Stimulated activated naive CD8-positive, alpha-beta T cell treated with anti-CD3 and anti-CD28 coated beads, Interleukin-15, amount 100 ng/mL, for 72 hours (primary cell): ENCODE measurements around the gene IL7R.
A peak's percentile ranks its signal among the peaks of the same experiment; 100 is the strongest.
"Not testable (repeated sequence)": the region's sequence is repeated elsewhere in the genome, so short reads cannot be mapped to it uniquely, and the experiment has no call there.

Experiments
- ATAC-seq: fragments of 150-1000 bp; cut with Tn5 transposase; 2 replicates; pipeline ENCODE4 v1.10.0; 2021; ENCODE audit warnings: mild to moderate bottlenecking, moderate library complexity
- DNase-seq, 2 donors: peaks; one replicate each; pipeline ENCODE4 v3.0.0; 2021 to 2022
- H3K27ac Mint-ChIP-seq, 2 donors: one replicate each; pipeline ENCODE4 v1.8.0; 2022; ENCODE audit warnings: mild to moderate bottlenecking in 2 of 2, mixed read lengths in 2 of 2, moderate library complexity in 2 of 2
- H3K27me3 Mint-ChIP-seq: one replicate; pipeline ENCODE4 v1.8.0; 2022; ENCODE audit warnings: mixed read lengths
- H3K4me1 Mint-ChIP-seq: one replicate; pipeline ENCODE4 v1.8.0; 2022; ENCODE audit warnings: mild to moderate bottlenecking, mixed read lengths
- H3K4me3 Mint-ChIP-seq, 2 donors: one replicate each; pipeline ENCODE4 v1.8.0; 2022; ENCODE audit warnings: mild to moderate bottlenecking in 2 of 2, mixed read lengths in 2 of 2, moderate library complexity in 1 of 2
- H3K9me3 Mint-ChIP-seq, 2 donors: one replicate each; pipeline ENCODE4 v1.8.0; 2022; ENCODE audit warnings: mixed read lengths in 2 of 2

IL7R gene

DNA sequence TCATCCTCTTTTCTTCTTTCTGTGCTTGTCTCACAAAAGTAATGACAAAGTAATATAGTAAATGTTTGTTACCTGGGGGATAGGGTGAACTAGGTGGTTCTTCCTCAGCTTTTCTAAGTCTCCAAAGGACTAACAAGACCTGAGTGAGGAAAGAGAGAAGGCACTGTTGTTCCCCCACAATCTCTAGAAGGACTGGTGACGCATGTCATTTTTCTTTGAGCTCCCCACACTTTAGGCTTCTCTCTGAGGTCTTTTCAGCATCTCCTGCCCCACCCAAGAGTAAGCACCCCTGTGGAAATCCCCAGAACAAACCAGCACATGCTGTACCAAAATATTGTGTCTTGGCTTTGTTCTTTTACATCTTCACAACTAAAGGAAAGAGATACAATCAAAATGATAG, 2.4 kb upstream of the IL7R start:
- peak; percentile 70 for ATAC-seq

DNA sequence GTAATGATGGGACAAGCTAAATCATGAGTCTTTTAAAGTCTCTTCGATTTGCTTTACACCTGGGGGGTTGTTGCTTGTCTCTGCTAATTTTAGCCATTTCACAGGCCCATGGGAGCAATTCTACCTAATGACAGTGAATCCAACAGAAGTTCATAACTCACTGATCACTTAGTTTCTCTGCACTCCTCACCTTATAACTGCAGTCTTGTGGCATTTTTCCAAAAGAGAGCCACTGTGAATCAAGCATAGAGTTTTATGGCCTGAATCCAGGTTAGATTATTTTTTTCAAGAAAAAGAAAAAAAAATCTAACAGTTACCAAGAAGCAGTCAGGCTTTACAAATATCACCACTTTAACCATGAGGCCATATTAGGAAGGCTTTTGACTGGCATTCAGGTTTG, 1.5 kb upstream of the IL7R start:
- DNase-seq (no peak), ATAC-seq (no peak)
- Mint-ChIP-seq H3K4me3 (peak overlapping the region; percentile 70 to 80), H3K27me3 (no peaks in the 10 kb centered on the region), H3K4me1 (peaks cover 45% of the 10 kb centered on the region), H3K27ac (peak overlapping the region; percentile 93 to 99), H3K9me3 (peaks cover 0 to 5% of the 10 kb centered on the region in 2 donors)

More for the DNA sequence above, 2.4 kb upstream of the IL7R start:
- Mint-ChIP-seq H3K27ac (peak overlapping the region; percentile 93 to 99), H3K4me3 (peak overlapping the region; percentile 70 to 80), H3K9me3 (peaks cover 0 to 5% of the 10 kb centered on the region in 2 donors), H3K27me3 (no peaks in the 10 kb centered on the region), H3K4me1 (peaks cover 49% of the 10 kb centered on the region)
- DNase-seq = peak; percentile 69 to 85

DNA sequence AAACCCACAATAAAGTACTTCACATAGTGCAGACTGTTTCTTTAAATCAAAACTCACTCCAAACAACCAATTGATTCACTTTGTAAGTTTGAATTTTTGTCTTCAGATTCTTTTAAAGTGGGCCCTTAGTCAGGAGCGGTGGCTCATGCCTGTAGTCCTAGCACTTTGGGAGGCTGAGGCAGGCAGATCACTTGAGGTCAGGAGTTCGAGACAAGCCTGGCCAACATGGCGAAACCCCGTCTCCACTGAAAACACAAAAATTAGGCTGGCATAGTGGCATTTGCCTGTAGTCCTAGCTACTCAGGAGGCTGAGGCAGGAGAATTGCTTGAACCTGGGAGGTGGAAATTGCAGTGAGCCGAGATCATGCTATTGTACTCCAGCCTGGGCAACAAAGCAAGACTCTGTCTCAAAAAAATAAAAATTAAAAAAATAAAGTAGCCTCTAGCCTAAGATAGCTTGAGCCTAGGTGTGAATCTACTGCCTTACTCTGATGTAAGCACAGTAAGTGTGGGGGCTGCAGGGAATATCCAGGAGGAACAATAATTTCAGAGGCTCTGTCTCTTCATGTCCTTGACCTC, 416 bp upstream of the IL7R start:
- peak overlapping the region; percentile 55 to 81 for H3K27ac Mint-ChIP-seq

DNA sequence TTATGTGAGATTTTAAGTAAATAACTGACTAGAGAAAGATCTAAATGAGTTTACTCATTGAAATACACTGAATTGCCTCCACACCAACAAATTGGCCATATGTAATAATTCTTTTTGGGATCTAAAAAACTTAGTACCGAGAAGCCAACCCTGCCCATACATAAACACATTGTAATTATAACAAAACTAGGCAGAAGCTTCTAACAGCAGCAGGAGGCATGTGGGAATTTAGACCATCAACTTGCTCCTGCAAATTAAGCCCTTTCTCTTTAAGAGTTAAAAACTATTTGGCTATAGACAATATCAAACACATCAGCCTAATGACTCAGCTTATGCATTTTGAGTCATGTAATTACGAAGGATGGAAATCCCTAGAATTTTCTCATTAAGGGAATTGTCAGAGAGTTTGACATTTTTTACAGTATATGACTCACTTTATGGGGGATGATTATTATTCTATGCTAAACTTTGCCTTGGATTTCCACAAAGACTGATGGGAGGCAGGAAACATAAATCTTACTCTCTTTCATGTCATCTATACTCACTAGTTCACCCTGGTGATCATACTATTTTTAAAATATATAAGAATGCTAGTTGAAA, 1.0 kb downstream of the IL7R start:
- H3K9me3 Mint-ChIP-seq = no peaks in the 10 kb centered on the region
- peaks cover 48% of the 10 kb centered on the region for H3K4me1 Mint-ChIP-seq
- H3K27me3 Mint-ChIP-seq = no peaks in the 10 kb centered on the region
- peak overlapping the region; percentile 64 to 80 for H3K4me3 Mint-ChIP-seq
- DNase-seq = no peak
- no peak for ATAC-seq
- peak overlapping the region; percentile 55 to 88 for H3K27ac Mint-ChIP-seq

More for the DNA sequence above, 416 bp upstream of the IL7R start:
- peak overlapping the region; percentile 70 to 80 for H3K4me3 Mint-ChIP-seq
- not testable (repeated sequence) for DNase-seq, H3K9me3 Mint-ChIP-seq, H3K27me3 Mint-ChIP-seq, ATAC-seq
- H3K4me1 Mint-ChIP-seq = peaks cover 45% of the 10 kb centered on the region

DNA sequence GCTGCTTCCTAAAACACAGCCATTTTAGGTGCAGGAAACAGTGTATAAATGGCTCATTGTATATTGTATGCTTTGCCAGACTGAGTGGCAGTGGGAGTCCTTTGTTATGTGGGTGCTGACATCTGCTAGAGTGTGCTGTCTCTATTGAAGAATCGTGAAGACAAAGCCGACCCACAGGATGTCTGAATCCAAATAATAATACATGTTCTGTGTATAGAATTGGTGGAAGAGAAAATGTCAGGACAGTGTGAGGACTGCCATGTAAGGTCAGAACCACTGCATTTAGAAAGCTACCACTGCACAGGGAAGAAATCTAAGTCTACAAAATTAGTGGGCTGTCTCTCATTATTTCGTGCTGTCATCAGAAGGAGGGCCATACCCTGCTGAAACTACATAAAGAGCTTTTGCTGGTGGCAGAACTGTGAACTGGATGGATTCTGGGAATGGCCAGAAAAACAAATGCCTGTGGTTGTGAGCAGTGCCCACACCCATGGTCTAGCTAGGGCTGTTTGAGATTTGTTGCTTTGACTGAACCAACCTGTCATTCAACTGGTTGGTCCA, 2.5 kb downstream of the IL7R start:
- ATAC-seq (peak; percentile 17), DNase-seq (no peak)
- H3K27ac Mint-ChIP-seq = peak overlapping the region; percentile 91 to 95
- no peaks in the 10 kb centered on the region for H3K9me3 Mint-ChIP-seq
- peak overlapping the region; percentile 85 to 90 for H3K4me3 Mint-ChIP-seq
- peaks cover 58% of the 10 kb centered on the region for H3K4me1 Mint-ChIP-seq
- H3K27me3 Mint-ChIP-seq = no peaks in the 10 kb centered on the region

DNA sequence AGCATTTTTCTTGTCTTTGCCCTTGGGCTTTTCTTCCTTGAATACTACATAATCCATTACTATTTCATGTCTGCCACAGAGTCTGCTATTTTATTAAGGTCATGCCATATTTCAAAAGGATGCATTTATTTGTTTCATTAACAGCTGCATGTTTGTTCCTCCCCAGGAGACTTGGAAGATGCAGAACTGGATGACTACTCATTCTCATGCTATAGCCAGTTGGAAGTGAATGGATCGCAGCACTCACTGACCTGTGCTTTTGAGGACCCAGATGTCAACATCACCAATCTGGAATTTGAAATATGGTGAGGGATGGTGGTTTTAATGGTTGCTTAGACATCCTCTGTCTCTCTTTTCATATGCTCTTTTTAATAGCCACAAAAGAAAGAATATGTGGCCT, 4.0 kb downstream of the IL7R start:
- ATAC-seq (no peak), DNase-seq (no peak)
- peak overlapping the region; percentile 85 to 90 for H3K4me3 Mint-ChIP-seq
- H3K4me1 Mint-ChIP-seq = peaks cover 58% of the 10 kb centered on the region
- H3K27me3 Mint-ChIP-seq = no peaks in the 10 kb centered on the region
- H3K9me3 Mint-ChIP-seq = peaks cover 8 to 9% of the 10 kb centered on the region in 2 donors
- peak overlapping the region; percentile 63 to 95 for H3K27ac Mint-ChIP-seq

DNA sequence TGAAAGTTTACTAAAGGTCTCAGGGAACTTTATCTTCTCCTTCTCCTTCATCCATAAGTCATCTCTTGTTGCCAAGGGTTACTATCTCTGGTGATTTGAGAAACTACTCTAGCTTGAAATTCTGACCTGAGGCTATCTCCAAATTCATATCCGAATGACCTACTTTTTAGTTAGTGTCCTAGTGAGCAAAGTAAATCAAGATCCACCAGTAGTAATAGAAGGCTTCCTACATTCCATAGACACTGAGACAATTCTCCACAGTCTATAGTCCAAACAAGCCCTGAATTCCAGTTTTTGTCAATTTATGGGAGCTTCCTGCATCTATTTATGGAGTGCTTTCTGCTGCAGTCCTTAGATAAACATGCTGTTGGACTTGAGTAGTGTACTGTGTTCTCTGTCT, 5.0 kb downstream of the IL7R start:
- peak overlapping the region; percentile 54 to 95 for H3K27ac Mint-ChIP-seq
- H3K9me3 Mint-ChIP-seq = peaks cover 8 to 10% of the 10 kb centered on the region in 2 donors
- ATAC-seq = no peak
- DNase-seq = no peak
- H3K27me3 Mint-ChIP-seq = no peaks in the 10 kb centered on the region
- peak overlapping the region; percentile 85 to 90 for H3K4me3 Mint-ChIP-seq
- peaks cover 65% of the 10 kb centered on the region for H3K4me1 Mint-ChIP-seq

DNA sequence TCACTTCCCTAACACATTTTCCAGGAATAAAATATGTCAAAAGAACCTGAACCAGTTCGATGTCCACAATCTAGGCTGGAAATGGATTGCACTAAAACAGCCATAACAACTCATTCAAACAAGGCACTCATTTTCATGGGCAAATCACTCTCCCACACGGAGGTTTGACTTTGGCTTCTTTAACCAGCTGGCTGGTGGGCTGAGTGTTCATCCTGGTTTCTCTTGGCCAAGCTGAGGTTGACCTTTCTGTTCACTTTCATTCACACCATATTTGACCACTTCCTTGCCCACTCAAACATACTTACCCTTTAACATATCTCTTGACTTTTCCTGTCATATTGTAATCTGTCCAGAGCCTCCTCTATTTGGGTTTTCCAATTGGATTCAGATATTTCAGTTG, 5.4 kb downstream of the IL7R start:
- peak overlapping the region; percentile 85 to 90 for H3K4me3 Mint-ChIP-seq
- DNase-seq (no peak), ATAC-seq (peak; percentile 27)
- H3K9me3 Mint-ChIP-seq = peaks cover 8 to 10% of the 10 kb centered on the region in 2 donors
- H3K4me1 Mint-ChIP-seq = peaks cover 69% of the 10 kb centered on the region
- peak overlapping the region; percentile 54 to 95 for H3K27ac Mint-ChIP-seq
- H3K27me3 Mint-ChIP-seq = no peaks in the 10 kb centered on the region

DNA sequence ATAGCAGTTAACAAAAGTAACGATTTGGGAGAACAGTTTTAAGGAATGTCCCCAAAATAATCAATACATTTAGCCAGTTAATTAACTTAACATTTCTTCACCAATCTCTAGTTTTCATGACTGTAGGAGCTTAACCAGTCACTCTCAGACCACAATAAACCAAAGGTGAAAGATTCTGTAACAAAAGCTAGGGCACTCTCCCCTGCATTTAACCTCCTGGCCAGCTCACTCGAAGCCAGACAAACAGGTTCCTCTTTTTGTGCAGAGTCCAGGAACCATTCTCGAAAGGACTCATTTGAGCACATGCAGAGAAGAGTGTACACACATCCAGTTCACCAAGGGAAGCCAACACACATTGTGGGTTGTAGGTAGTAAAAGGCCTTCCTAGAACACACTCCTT, 6.5 kb downstream of the IL7R start:
- peaks cover 79% of the 10 kb centered on the region for H3K4me1 Mint-ChIP-seq
- DNase-seq (no peak), ATAC-seq (peak; percentile 76)
- H3K27me3 Mint-ChIP-seq = no peaks in the 10 kb centered on the region
- H3K4me3 Mint-ChIP-seq = peak overlapping the region; percentile 85 to 90
- H3K9me3 Mint-ChIP-seq = peaks cover 8 to 10% of the 10 kb centered on the region in 2 donors
- peak overlapping the region; percentile 81 to 95 for H3K27ac Mint-ChIP-seq

DNA sequence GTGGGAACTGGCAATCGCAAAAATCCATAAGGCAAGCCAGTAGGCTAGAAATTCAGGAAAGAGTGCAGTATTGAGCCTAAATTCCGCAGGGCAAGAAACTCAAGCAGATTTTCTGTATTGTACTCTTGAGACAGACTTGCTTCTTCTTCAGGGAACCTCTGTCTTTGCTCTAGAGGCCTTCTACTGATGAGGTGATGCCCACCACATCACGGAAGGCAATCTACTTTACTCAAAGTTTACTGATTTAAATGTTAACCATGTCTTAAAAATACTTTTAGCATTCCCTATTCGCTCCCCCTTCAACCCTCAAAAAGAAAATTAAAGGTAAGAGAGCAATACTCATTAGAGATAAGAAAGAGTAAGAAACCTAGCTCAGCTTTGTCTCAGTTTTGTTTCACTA, 11.3 kb downstream of the IL7R start:
- Mint-ChIP-seq H3K4me1 (peaks cover 92% of the 10 kb centered on the region), H3K27me3 (no peaks in the 10 kb centered on the region), H3K4me3 (peak overlapping the region in 1 of 2 donors; percentile 34), H3K27ac (peak overlapping the region in 1 of 2 donors; percentile 75), H3K9me3 (peaks cover 10 to 21% of the 10 kb centered on the region in 2 donors)
- no peak for DNase-seq
- ATAC-seq = no peak

DNA sequence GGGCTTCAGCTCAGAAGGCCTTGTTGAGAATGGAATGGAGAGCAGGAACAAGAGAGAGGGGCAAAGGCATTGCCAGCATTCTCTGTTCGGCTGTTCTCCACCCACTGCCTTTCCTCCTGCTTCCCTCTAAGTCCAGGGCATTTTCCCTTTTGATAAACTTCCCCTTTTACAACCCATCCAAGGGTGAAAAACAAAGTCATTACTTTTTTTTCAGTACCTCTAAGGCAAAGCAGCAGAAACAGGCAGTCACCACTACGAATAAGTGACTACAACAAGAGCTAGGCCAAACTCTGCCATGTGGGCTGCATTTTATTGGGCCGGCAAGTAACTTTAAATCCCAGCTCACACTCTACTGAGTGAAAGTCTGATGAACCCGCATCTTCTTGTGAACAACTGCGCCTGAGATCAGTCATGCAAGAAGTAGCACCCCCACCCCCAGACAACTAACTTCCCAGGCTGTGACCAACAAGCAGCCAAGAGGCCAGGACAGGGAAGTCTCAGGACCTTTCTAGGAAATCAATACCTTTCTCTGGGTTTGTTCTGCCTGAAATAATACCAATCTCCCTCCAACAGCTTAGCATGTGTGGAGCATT, 13.1 kb downstream of the IL7R start:
- Mint-ChIP-seq H3K4me1 (peaks cover 93% of the 10 kb centered on the region), H3K27me3 (no peaks in the 10 kb centered on the region), H3K4me3 (no peak overlapping the region), H3K27ac (peak overlapping the region; percentile 32 to 59), H3K9me3 (peaks cover 10 to 19% of the 10 kb centered on the region in 2 donors)
- ATAC-seq (peak; percentile 39), DNase-seq (no peak)

DNA sequence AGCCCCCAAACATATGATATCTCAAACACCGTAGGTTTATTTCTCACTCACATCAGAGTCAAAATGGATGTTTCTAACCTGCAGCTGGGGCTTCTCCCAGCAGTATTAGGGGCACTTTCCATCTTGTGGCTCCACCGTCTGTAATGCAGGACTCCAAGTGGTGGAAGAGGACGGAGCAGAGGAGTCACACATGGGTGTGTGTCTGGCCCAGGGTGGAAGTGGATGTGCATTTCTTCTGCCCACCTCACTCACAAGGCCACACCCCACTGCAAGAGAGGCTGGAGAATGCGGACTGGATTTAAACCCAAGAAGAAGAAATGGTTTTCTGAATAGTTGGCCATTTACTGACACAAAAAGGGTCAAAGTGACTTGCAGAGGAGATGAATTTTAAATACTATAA, 13.9 kb downstream of the IL7R start:
- Mint-ChIP-seq H3K4me1 (peaks cover 93% of the 10 kb centered on the region), H3K27me3 (no peaks in the 10 kb centered on the region), H3K27ac (no peak overlapping the region), H3K9me3 (peaks cover 2 to 14% of the 10 kb centered on the region in 2 donors), H3K4me3 (no peak overlapping the region)
- ATAC-seq (no peak), DNase-seq (no peak)

DNA sequence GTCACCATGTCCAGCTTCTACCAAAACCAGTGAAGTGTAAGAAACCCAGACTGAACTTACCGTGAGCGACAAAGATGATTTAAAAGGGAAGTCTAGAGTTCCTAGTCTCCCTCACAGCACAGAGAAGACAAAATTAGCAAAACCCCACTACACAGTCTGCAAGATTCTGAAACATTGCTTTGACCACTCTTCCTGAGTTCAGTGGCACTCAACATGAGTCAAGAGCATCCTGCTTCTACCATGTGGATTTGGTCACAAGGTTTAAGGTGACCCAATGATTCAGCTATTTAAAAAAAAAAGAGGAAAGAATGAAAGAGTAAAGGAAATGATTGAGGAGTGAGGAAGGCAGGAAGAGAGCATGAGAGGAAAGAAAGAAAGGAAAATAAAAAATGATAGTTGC, 19.8 kb downstream of the IL7R start:
- Mint-ChIP-seq H3K4me3 (peak overlapping the region; percentile 19 to 58), H3K9me3 (peaks cover 4 to 5% of the 10 kb centered on the region in 2 donors), H3K4me1 (peaks cover 94% of the 10 kb centered on the region), H3K27me3 (no peaks in the 10 kb centered on the region), H3K27ac (peak overlapping the region; percentile 85 to 98)
- peak; percentile 59 for ATAC-seq
- DNase-seq = no peak

DNA sequence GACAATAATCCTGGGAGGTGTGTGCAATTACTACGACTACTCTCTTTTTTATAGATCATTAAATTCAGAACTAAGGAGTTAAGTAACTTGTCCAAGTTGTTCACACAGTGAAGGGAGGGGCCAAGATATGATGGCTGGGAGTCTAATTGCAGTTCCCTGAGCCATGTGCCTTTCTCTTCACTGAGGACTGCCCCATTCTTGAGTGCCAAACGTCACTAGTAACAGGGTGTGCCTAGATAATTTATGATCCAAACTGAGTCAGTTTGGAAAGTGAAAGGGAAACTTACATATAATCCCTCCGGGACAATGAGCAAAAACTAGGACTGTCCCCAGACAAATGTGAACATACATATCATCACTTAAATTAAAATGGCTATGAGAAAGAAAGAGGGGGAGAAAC, 20.2 kb downstream of the IL7R start:
- peak; percentile 52 for ATAC-seq
- peaks cover 94% of the 10 kb centered on the region for H3K4me1 Mint-ChIP-seq
- no peak for DNase-seq
- no peaks in the 10 kb centered on the region for H3K27me3 Mint-ChIP-seq
- H3K9me3 Mint-ChIP-seq = peaks cover under 1 to 4% of the 10 kb centered on the region in 2 donors
- H3K4me3 Mint-ChIP-seq = peak overlapping the region in 1 of 2 donors; percentile 17
- peak overlapping the region in 1 of 2 donors; percentile 87 for H3K27ac Mint-ChIP-seq

DNA sequence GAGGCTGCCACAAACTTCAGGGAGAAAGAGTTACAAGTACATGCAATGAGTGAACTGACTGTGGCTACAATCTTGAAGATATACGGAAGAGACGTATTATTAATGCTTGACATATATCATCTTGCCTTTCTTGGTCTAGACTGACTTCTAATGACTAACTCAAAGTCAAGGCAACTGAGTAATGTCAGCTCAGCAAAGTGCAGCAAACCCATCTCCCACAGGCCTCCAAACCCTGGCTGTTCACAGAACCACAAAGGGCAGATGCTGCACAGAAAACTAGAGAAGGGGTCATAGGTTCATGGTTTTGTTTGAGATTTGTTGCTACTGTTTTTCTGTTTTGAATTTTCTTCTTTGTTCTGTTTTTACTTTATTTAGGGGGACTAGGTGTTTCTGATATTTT, 21.0 kb downstream of the IL7R start:
- peak overlapping the region; percentile 0 to 16 for H3K27ac Mint-ChIP-seq
- H3K4me1 Mint-ChIP-seq = peaks cover 97% of the 10 kb centered on the region
- peak; percentile 58 for ATAC-seq
- H3K27me3 Mint-ChIP-seq = no peaks in the 10 kb centered on the region
- no peak for DNase-seq
- H3K4me3 Mint-ChIP-seq = peak overlapping the region in 1 of 2 donors; percentile 3
- peaks cover 0 to 4% of the 10 kb centered on the region in 2 donors for H3K9me3 Mint-ChIP-seq

DNA sequence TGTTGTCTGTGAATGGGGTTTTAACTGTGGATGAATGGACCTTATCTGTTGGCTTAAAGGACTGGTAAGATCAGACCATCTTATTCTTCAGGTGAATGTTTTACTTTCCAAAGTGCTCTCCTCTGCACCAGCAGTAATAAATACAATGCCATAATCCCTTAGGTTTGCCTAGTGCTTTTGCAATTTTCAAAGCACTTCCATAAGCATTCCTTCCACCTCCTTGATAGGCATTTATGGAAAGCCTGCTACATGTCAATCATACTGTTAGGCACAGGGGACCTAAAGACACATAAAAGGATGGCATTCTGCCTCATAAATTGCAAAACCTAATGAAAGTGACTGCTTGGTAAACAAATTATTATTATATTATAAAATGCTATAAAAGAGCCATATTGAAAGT, 21.4 kb downstream of the IL7R start:
- ATAC-seq = no peak
- Mint-ChIP-seq H3K4me3 (no peak overlapping the region), H3K9me3 (peaks cover 0 to 4% of the 10 kb centered on the region in 2 donors), H3K27ac (peak overlapping the region; percentile 0 to 16), H3K4me1 (peaks cover 97% of the 10 kb centered on the region), H3K27me3 (no peaks in the 10 kb centered on the region)
- no peak for DNase-seq
